Measurements from ENCODE around the gene MCTP1. TPM values are rescaled to one million over a fixed set of nuclear protein-coding genes. Genes with fewer than 3 reads are reported as not detected.

The MCTP1 gene
- total RNA-seq, 1 donor from 2014 or later = 3.3 TPM

DNA sequence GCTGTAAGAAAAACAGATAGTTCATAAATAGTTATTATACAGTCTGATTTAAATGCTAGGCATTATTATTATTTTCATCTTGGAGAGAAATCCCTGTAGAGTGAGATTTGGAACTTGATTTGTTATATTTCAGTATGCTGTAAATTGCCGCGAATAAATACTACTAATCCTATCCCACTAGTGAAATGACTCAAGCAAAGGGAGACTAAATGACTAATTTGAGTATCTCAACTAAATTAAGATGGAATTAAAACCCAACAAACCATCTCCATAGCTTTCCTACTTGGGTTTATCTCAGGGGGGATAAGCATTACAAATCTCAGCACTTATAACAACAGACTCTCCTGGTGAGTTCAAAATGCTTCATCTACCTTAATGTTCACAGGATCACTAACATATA, 206.0 kb downstream of the MCTP1 start:
- DNase-seq (ENCODE audit: low read depth) = no peak

DNA sequence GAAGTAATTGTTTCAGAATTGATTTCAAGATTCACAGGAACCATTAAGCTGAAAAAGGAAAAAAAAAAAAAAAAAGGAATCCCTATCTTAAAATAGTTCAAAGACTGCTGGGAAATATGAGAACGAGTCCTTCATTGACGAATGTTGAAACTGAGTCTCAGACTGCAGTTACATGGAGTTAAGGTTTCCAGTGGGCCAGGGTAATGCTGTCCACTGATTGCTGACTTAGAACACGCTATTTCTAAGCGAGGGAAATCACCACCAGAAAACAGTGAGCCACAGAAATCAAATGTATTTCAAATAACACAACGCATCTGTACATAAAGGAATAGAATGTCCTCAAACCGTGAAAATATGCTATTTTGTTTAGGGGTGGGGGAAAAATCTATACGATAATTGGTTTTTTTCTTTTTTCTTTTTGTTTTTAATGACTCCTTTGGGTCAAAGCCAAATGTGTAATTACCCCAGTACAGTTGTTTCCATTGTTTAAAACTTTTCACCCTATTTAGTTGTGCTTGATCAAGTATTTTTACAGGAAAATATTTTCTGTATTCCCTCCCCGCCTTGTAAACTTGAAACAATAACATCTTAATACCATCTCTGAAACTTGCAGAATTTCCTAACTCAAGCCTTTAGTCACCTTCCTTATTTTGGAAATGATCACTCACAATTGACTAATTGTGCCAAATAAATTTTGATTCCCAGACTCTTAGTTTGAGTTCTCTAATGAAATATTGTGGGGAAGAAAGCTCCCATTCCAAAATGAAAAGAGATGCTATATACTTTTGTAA, 208.3 kb downstream of the MCTP1 start:
- no peak for DNase-seq (ENCODE audit: low read depth)

DNA sequence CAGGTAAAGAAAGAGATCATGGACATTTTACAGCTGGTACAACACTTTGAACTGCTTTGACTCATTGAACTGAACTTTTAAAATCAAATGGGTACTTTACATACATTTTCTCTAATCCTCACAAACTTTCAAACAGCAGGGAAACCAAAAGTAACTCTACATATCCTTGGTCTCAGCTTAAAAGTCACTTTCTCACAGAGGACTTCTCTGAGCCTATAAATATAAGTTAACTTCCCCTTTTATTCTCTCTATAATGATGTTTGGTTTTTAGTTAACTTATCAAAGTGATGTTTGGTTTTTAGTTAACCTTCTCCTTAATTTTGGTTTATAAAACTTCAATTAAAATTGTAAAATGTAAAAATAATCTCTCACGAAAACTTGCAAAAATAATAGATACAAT, 209.8 kb downstream of the MCTP1 start:
- no peak for DNase-seq (ENCODE audit: low read depth)

DNA sequence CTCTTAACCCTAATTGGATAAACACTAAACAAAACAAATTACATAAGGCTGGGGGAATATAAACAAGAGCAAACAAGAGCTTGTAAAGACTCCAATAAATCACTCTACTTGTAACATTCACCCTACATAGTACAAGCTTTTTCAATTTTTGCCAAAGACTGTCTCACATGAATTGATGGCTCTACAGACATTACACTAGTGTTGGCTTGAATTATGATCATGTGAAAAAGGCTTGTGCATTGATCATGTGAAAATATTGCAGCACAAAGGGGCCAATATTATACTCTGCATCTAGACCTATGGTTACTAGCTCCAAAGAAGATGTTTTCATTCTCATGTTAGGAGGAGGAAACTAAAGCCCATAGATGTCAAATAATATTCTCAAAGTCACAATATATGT, 212.6 kb downstream of the MCTP1 start:
- no peak for DNase-seq (ENCODE audit: low read depth)

DNA sequence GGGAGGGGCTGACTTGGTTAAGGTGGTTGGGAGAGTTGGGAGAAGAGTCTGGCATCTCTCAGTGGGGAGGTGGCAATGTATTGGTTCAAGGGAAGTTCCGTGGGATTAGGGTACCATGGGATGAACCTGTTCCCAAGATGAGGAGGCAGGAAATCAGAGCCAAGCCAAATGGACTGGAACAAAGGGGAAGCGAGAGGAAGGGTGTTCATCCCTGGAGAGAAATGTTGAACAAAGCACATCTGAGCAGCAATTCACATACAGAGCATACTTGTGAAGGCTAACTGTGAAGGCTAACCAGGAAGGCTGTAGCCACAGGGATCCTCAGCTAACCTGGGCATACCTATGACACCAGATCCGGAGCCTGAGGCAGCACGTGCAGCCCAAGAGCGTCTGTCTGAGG, 214.0 kb downstream of the MCTP1 start:
- DNase-seq (ENCODE audit: low read depth) = no peak

DNA sequence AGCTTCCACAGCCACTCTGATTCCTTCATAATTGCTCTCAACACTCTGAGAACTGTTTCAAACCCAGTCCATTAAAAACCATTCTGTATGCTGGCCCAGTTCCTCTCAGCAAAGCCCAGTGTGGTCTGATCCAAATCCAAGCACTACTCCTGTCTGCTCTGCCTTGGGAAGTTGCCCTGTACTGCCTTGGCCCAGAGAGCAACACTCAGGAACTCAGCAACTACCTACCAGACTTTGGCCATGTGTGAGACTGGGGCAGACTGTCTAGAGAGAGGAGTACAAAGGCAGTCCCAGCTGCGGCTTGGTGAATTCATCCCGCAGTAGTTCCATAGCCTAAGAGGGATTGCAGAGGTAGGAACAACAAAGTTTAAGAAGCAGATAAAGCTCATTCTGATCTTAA, 214.4 kb downstream of the MCTP1 start:
- no peak for DNase-seq (ENCODE audit: low read depth)

DNA sequence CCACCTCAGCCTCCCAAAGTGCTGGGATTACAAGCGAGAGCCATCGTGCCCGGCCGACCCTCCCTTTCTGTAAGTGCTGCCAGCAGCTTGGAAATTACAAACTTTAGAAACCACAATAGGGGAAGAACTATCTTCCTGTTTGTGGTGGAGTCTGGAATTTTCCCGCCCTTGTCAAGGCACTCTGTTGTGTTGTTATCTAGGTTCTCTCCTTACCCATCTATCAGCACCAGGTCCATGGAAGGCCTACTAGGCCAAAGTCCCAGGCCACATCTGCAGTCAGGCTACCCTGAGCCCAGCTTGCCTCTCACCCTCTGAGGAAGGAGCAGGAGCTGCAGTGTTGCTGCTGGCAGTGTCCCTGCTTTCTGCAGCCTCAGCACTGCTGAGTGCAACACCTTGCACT, 214.9 kb downstream of the MCTP1 start:
- no peak for DNase-seq (ENCODE audit: low read depth)

DNA sequence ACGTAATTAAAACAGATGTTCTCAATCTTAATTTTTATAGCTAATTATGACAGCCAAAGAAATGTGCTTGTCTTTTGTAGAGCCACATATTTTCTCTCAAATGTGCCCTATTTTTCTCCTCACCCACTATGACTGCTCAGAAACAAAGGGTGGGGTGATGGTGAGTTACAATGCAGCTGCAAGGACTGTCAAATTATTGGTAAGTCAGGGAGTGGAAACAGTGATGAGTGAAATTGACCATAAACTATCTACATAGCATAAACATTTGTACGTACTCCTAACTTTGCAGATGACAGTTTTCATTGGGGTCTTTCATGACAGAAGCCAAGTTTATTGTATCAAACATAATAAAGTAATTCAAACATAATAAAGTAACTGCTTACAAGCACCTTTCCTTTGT, 215.9 kb downstream of the MCTP1 start:
- DNase-seq (ENCODE audit: low read depth) = no peak

DNA sequence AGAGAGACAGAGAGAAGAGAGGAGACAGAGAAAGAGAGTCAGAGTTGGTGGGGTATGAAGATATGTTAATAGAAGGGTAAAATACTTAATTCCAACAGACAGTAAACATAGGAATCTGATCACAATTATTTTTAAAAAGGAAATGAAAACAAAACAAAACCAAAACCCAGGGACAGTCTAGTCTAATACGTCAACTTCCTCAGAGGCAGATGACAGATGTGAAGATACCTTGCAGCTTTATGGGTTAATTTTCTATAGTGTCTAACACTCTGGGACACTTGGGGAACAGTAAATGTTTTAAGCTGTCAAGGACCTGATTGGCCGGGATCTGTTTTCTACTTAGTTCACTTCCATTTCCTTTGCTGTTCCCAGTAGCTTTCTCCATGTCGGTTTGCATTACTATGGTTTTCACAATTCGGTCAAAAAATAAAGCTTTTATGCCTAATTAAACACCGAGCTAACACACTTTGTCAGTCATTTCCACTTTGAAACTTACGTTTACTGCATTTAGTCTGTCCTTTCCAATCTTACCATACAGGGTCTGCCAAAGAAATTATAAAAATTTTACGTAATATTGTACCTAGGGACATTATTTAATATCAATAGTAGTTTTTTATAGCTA, 216.5 kb downstream of the MCTP1 start:
- no peak for DNase-seq (ENCODE audit: low read depth)

DNA sequence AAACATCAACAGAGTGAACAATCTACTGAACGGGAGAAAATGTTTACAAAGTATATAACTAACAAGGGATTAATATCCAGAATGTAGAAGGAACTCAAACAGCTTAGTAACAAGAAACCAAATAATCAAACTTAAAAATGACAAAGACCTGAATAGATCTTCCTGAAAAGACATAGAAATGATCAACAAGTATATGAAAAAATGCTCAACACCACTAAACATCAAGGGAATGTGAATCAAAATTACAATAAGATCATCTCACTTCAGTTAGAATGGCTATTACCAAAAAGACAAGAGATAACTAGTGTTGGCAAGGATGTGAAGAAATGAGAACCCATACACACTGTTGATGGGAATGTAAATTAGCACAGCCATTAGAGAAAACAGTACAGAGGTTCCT, 218.8 kb downstream of the MCTP1 start:
- DNase-seq (ENCODE audit: low read depth) = no peak

DNA sequence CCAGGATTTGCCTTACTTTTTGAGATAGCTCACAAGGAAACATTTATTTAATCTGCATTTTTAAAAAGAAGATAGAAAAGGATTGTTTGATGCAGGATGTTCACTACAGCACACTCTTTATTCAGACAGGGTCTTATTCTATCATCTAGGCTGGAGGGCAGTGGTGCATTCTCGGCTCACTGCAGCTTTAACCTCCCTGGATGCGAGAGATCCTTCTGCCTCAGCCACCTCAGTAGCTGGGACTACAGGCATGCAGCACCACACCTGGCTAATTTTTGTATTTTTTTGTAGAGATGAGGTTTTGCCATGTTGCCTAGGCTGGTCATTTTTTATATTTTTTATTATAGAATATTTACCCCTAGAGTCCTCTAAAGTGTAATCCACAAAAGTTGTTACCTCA, 221.4 kb downstream of the MCTP1 start:
- DNase-seq (ENCODE audit: low read depth) = no peak

DNA sequence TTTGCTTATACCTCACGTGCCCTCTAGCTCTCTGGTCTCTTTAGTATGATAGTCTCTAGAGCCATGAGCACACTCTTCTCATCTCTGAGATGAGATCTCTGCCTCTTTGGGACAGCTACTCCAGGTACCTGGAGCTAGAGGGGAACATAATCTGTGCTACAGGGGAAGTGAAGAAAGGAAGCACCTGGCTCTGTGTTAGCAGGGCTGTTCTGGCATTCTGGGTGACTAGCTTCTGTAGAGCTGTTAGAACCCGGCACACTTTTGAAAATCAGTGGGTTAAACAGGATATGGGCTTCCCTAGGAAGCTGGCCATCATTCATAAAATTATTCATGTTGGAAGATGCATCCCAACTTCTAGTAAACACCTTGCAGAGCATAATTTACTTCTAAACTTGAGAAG, 224.8 kb downstream of the MCTP1 start:
- no peak for DNase-seq (ENCODE audit: low read depth)

DNA sequence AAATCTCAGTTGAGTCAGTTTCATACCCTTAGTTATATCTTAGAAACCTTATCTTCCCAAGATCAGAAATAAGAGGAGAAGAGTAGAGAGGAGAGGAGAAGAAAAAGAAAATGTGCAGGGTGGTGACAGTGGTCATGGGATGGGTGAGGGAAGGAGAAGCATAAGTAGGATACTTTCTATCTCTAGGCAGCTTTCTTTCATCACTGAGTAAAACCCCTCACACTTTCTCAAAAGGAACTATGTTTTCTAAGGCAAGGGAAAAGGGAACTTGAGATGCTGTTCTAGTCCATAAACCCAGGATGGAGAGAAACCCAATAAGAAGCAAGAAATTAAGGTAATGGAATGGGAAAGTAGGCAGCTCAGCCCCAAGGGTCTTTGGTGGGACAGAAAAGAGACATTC, 225.3 kb downstream of the MCTP1 start:
- no peak for DNase-seq (ENCODE audit: low read depth)

DNA sequence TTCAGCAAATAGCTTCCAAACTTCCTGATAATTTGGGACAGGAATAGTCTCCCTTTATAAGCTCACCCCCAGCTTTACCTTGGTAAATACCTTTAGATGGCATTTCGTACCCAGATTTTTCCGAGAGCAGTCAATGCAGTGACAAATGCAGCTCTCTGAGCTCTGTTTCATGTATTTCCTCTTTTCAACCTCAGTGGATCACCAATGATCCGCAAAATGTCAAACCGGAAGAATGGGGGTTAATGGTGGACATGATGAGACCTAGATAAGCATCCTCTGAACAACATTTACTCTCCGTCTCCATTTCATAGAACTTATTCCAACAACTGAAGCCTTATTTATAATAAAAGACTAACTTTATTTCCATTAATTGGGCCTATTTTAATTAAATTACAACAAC, 227.3 kb downstream of the MCTP1 start:
- no peak for DNase-seq (ENCODE audit: low read depth)

DNA sequence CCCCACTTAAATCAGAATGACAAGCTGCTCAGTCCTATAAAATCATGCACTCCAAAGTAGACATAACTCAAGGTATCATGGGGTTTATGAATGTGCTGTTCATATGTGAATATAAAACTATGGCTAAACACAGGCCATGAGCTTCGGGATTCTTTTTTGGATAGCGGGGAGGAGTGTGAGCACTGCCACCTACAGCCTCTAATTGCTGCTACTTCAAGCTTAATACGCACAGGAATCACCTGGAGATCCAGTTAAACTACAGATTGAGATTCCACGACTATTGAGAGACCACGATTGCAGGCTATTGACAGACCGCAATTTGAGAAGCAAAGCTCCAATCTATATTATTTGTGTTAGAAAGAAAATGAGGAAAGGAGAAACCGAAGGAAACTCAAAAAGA, 231.6 kb downstream of the MCTP1 start:
- DNase-seq (ENCODE audit: low read depth) = no peak

DNA sequence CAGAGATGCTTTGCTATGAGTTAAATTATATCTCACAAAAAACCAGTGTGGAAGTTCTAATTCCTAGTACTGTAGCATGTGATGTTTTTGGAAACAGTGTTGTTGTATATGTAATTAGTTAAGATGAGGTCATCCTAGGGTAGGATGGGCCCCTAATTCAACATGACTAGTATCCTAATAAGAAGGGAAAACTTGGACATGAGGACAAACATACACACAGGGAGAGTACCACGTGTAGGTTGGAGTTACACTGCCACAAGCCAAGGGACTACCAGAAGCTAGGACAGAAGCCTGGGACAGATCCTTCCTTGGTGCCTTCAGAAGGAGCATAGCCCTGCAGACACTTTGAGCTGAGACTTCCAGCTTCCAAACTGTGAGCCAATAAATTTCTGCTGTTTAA, 234.2 kb downstream of the MCTP1 start:
- no peak for DNase-seq (ENCODE audit: low read depth)

DNA sequence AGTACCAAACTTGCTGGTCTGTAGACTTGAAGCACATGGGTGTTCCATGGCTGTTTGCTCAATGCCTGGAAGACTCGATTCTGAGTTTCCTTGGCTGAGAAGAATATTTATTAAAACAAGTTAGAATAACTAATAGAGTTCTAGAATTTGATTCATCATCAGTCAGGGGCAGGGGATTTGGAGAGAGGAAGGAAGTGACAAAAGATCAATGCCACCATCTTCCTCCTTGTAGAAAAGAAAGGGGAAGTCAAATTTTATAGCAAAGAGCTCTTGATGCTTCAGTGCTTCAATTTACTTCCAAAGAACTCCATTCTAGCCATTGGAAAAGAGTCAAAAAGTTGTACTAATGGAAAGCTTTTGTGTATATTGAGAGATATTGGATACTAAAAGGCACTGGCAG, 236.3 kb downstream of the MCTP1 start:
- no peak for DNase-seq (ENCODE audit: low read depth)

DNA sequence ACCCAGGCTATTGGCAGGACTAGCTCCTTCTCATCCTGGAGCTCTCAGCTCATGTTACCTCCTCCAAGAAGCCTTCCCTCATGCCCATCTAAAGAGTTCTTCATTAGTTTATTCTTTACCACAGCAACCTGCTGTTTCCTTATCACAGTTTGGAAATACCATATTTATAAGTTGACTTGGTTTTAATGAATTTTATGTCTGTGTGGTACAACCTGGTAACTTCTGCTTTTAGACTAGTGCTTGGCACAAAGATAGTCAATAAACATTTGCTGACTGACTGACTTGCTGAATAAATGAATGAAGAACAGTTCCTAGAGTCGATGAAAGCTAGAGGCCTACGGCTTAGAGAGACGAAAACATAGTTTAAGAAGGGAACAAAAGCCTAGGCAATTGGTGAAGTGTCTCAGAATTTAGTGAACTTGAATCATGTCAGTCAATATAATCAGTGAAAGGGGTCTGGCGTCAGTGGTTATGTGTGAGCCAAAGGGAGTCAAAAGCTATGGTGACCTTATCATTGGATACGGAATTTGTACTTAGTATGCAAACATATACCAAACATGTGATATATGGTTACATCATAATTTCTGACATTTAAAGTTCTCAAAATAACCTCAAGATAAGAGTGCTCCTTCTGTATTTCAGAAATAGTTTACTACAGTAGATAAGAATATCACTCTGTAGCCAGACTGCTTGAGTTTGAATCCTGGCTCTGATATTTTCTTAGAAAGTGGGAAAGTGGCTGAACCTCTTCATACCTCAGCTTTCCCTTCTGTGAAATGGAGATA, 239.5 kb downstream of the MCTP1 start:
- DNase-seq (ENCODE audit: low read depth) = no peak

DNA sequence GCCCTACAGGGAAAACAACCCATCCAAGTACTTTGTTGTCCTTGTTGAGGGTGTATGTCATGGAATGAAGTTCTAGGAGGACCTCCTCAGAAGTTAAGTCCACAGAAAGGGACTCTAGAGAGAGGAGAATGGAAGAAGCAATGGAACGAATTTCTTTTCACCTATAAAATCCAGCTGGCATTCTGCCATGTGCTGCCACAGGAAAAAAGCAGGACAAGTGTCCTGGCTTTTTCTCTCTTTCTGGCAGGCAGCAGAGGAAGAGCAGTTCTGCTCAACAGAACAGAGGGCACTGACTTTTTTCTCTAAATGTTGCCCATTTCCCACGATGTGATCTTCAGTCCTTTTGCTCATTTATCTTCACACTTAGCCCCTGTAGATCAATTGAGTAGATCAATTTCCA, 240.8 kb downstream of the MCTP1 start:
- DNase-seq (ENCODE audit: low read depth) = no peak

DNA sequence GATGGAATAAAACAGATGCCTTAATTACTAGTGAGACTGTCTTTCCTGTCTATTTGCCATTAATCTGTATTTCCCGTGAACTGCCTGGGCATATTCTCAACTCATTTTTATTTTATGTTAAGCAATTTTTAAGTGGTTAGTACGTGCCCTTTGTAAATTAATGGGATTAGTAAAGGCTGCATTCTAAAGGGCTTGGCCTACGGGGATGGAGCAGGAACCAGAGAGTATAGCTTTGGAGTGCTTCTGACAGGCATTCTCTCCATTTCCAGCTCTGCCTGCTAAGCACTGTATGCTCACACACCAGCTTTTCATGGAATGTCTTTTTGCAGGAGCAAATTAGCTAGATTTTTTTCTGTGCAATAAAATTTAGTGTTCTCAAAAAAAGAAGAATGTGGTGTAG, 241.2 kb downstream of the MCTP1 start:
- no peak for DNase-seq (ENCODE audit: low read depth)

DNA sequence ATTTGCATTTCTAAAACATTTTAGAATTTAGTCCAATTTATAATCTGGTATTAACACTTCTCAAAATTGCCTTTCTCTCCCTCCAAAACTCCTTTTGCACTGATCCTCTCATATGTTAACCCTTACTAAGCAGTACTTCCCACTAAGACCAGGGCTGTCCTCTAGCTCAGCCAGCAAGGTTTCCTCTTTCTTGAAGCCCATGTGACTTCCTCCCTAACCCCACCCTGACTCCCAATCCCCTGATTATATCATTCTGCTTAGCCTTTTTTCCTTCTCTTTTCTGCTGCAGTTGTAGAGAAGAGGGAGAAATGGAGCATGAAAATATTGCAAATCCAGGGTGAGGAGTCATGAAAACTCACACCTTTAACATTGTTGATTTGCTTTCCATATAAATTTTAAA, 241.7 kb downstream of the MCTP1 start:
- no peak for DNase-seq (ENCODE audit: low read depth)

DNA sequence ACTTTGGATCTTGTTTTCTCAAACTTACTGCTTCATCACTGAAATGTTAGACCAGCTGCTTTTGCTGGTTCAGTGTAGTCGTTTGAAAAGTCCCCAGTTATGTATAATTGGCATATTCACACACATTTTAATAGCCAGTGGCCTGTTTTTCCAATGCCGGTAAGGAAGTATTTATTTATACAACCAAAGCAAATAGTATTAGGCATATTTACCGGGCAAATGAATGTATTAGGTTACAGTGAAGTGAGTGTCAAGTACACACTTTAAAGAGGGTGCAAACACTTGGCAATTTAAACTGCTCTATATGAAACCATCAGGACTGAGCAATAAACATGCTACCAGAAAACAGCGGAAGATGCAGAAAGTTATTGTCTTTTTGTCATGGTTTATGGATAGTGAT, 242.9 kb downstream of the MCTP1 start:
- no peak for DNase-seq (ENCODE audit: low read depth)

Data from myocyte (in vitro differentiated cells).